Measurements from ENCODE around the gene REEP1.

- TF ChIP-seq, protein P1, sequence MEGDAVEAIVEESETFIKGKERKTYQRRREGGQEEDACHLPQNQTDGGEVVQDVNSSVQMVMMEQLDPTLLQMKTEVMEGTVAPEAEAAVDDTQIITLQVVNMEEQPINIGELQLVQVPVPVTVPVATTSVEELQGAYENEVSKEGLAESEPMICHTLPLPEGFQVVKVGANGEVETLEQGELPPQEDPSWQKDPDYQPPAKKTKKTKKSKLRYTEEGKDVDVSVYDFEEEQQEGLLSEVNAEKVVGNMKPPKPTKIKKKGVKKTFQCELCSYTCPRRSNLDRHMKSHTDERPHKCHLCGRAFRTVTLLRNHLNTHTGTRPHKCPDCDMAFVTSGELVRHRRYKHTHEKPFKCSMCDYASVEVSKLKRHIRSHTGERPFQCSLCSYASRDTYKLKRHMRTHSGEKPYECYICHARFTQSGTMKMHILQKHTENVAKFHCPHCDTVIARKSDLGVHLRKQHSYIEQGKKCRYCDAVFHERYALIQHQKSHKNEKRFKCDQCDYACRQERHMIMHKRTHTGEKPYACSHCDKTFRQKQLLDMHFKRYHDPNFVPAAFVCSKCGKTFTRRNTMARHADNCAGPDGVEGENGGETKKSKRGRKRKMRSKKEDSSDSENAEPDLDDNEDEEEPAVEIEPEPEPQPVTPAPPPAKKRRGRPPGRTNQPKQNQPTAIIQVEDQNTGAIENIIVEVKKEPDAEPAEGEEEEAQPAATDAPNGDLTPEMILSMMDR (IDR thresholded peaks at IDR 0.05 in 2 of 3, conservative IDR thresholded peaks at IDR 0.05 in 1 of 3; ENCODE audit: borderline replicate concordance in 1 of 3, insufficient read depth in 1 of 3, low read depth in 2 of 3, low read length in 2 of 3), result no peak
- no peak for TF ChIP-seq POLR2A (IDR thresholded peaks at IDR 0.05; ENCODE audit: borderline replicate concordance, extremely low read depth, insufficient read depth, insufficient read length)
- TF ChIP-seq ATF3 (IDR thresholded peaks at IDR 0.05), result no peak
- TF ChIP-seq RAD21 (IDR thresholded peaks at IDR 0.05; ENCODE audit: low read depth), result no peak
- no peak for TF ChIP-seq EZH2 (IDR thresholded peaks at IDR 0.05)
- no peak for TF ChIP-seq SP1 (IDR thresholded peaks at IDR 0.05; ENCODE audit: low read depth)
- TF ChIP-seq ZBTB33 (IDR thresholded peaks at IDR 0.05; ENCODE audit: extremely low read depth, insufficient replicate concordance, low read length), result no peak
- TF ChIP-seq POLR2AphosphoS5 (IDR thresholded peaks at IDR 0.05; ENCODE audit: low read depth, low read length), result no peak
- TF ChIP-seq CEBPB (IDR thresholded peaks at IDR 0.05; ENCODE audit: low read depth), result no peak
These were observed 24.1 kb downstream of the REEP1 start for GRCh38 chr2:86313341-86313740.

Data from HCT116 (cell line).